GF-D8 (cell line): ENCODE measurements around the gene SYT17.

Source experiments
- DNase-seq: peaks from one replicate; lab custom pipeline; 2025; lab: John Stamatoyannopoulos, UW

SYT17 gene

DNA sequence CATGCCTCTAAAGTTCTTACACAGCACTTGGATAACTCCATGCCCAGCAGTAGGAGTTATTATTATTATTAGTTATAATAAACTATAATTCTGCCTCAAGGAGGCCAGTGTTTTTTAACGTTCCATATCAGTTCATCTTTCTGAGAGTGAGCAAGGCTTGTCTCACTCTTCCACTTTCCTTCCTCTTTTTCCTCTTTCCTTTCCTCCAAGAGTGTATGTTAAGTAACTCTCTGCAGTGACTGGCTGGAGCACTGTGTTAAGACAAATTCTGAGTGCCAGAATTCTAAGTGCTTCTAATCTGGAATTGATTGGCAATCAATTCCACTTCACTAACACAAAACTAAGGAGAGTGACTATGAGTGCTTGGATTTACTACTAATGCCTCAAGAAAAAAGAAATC lies 133.9 kb downstream of the SYT17 start:
- DNase-seq: no peak

DNA sequence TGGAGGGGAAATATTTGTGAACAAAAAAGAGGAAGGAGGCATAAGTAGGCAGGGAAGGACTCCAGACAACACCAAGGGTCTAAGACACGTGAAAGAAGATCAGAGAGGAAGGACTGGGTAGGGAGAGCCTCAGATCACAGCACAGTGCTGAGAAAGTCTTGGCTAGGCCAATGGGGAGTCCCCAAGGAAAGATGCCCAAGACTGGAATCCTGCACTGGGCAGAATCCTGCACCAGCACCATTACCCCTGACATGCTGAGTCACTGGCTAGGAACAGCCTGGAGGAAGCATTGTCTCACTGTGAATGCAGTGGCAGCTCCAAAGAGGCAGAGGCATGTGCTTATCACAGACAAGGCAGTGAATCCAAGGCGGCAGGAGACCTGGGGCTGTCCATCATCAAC lies 136.7 kb downstream of the SYT17 start:
- no peak for DNase-seq

DNA sequence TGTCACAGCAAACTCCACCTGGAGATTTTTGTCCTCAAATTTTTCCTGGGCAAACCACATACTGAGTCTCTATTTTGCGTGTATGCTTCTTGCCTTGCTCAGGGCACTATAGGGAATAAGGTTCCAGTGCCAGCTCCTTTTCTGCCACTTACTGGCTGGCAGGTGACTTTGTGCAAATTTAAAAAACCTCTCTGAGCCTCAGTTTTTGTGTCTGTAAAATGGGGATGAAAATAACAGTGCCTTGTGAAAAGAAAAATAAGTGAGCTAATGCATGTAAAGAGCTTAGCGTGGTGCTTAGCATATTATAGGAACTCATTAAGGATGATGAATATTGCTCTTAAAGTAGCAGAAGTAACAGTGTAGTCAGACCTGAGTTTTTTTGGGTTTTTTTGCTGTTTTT lies 137.4 kb downstream of the SYT17 start:
- DNase-seq: no peak

DNA sequence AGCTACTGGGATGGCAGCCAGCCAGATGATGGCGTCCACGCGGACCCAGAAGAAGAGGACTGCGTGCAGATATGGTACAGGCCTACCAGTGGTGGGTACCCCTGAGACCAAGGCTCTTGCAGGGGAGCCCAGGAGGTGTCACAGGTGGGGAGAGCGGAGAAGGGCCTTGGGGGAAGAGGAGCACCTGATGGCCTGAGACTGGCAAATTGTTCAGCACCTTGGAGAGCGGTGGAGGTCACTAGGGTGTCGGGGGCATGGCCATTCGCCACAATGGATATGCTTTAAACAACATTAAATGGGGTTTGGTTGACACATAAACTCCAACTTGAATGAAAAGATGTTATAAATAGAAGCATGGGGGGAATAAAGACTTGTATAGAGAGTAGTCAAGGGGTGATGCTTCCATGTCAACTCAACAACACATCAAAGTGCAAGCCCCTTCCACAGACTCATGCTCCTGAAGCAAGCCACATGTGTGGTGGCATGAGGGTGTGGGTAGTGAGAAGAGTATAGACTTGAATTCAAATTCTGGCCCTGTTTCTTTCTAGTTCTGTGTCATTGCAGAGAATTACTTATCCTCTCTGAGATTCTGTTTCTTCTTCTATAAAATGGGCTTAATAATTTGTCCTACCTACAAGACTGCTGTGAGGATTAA lies 139.7 kb downstream of the SYT17 start:
- DNase-seq: no peak

DNA sequence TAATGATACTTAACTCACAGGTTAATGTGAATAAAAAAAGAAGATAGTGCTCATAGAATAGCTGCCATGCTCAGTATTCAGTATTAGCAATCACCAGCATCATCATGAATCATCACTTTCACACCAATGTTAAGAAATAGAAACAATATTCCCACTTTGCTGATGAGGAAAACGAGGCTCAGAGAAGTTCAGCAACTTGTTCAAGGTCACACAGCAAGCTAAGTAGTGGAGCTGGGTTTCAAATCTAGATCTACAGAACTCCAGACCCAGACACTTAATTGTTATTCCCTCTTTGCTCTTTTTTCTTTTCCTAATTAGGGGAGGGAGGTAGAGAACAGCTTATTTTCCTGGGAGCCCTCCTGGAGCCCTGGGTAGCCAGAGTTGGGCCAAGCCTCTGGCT lies 140.4 kb downstream of the SYT17 start:
- DNase-seq: no peak

DNA sequence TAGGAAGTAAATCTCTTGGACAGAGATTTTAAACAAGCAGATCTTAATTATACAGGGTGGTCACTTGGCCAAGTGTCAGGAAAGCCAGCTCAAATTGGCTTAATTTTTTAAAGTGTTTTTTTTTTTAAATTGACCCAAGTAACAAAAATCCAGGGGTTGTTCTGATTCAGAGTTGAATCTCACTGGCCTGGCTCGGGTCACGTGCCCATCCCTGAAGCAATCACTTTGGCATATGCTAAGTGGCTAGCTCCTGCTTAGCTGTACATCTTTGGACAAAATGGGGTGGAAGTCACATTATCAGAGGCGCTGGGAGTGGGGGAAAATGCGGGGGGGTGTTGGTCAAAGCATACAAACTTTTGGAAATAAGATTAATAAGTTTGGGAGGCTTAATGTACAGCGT lies 141.1 kb downstream of the SYT17 start:
- no peak for DNase-seq

DNA sequence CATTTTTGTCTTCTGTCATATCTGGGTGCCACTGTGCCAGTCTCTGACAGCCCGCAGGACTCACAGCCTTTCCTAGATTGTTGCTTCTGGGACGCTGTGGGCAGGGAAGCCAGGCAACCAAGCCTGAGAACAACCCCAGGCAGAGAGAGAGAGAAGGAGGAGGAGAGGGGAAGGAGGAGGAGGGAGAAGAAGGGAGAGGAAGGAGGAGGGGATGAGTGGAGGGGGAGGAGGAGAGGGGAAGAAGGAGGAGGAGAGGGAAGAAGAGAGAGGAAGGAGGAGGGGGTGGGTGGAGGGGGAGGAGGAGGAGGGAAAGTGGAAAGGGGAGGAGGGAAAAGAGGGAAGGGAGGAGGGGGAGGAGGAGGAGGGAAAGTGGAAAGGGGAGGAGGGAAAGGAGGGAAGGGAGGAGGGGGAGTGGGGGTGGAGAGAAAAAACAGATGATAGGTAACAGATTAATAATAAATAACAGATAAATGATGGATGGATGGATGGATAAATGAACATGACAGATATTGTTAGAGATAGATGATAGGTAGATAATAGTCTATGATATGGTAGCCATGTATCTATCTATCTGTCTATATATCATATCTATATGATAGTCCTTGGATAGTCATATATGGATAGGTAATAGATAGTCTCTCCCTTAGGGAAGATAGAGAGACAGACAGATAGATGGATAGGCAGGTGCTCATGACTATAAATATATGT lies 146.8 kb downstream of the SYT17 start:
- no peak for DNase-seq

DNA sequence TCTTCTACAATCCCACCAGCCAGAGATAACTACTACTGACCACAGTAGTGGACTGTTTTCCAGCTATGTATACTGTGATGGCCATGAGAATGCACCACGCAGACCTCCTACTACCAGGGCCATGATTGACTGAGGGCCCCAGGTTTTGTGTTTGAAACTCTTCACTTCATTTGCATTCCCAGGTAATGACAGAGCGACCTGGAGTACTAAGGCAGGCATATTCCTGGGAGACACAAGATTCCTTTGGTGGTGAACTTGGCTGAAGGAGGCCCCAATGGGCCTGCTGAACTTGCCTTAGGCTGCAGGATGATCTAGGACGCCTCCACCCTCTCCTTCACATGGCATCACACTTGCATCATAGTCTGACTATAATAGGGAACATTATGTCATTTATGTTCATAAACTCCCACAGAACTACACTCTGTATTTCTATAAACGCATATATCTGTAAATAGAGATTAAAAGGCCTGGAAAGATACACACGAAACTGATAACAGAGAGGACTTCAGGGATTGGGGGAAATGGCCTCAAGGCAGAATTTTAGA lies 147.9 kb downstream of the SYT17 start:
- no peak for DNase-seq

DNA sequence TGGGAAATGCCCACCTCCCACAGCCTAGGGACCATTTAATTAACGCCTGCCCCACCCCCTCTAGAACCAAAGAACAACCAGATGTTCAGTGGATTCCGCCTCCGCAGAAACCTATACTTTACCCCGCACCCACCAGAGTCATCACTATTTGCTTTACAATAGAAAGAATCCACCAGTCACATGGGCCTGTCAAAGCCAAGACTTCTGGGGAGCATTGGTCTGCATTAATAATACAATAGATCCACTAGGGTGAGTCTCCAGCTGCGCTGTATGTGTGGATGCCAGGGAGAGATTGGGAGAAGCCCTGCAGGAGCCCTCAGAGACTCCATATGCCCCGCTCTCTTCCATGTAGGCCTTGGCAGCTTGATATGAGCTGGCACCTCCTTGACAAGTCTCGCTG lies 148.8 kb downstream of the SYT17 start:
- no peak for DNase-seq
